ENCODE measurements around the gene WWOX. TPM values are rescaled to one million over a fixed set of nuclear protein-coding genes. Genes with fewer than 3 reads are reported as not detected.

The WWOX gene
- 7.5 and 14.7 TPM in 2 replicates for total RNA-seq

DNA sequence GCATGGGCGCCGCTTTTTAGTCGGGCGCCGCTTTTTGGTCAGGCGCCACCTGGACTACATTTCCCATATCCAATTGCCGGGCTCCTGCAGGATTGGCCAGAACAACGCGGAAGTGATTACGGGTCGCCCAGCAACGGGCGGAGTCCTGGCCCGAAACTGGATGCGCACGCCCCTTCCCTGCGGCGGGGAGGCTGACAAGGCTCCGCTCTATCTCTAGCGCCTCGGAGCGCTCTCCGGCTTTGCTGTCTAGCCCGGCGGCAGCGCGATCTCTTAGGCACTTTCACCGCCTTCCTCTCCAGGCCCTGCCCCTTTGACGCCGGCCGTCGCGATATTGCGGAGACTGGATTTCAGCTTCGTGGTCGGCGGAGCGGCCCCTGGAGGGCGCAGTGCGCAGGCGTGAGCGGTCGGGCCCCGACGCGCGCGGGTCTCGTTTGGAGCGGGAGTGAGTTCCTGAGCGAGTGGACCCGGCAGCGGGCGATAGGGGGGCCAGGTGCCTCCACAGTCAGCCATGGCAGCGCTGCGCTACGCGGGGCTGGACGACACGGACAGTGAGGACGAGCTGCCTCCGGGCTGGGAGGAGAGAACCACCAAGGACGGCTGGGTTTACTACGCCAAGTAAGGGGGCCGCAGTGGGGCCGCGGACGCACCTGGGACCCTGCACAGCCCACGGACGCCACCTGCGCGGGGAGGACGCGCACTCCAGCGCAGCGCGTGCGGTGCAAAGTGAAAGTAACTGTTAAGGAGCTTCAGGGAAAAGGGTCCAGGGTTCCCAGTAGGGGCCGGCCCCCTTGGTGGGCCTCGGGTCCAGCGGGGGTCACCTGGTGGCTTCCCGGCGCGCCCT, at the start of gene WWOX:
WWOX (plus strand) TSS at position 384 of the 841 bp plus-strand sequence.

Other genes with a start within 250 kb of the WWOX start
- not detected in 2 replicates for gene CLEC3A, start 77.1 kb upstream of the WWOX start, total RNA-seq